Esophagus squamous epithelium (tissue), 5 donors: ENCODE results near the gene SMYD3. TPM values are rescaled to one million over a fixed set of nuclear protein-coding genes. Genes with fewer than 3 reads are reported as not detected.

Experiments used
- DNase-seq: peaks from one replicate; lab custom pipeline; 2025; lab: John Stamatoyannopoulos, UW
- H3K27ac ChIP-seq, 4 donors: fragments of 200-600 bp; sonication (generic); one replicate each; pipeline ENCODE4 v1.5.1; 2016 to 2019; ENCODE audit warnings: mild to moderate bottlenecking in 1 of 4
- H3K27me3 ChIP-seq, 4 donors: fragments of 200-600 bp; sonication (generic); 1 replicate in 3 of 4; 2 replicates in 1 of 4; pipeline versions ENCODE4 v1.5.1 to v1.6.0; 2017 to 2021; ENCODE audit warnings: antibody characterized with exemption in 1 of 4
- H3K36me3 ChIP-seq, 3 donors: fragments of 200-600 bp; sonication (generic); one replicate each; pipeline ENCODE4 v1.5.1; 2016 to 2019
- H3K4me1 ChIP-seq, 3 donors: fragments of 200-600 bp; sonication (generic); one replicate each; pipeline ENCODE4 v1.5.1; 2017 to 2019
- H3K4me3 ChIP-seq, 4 donors: fragments of 200-600 bp; sonication (generic); 1 replicate in 3 of 4; 2 replicates in 1 of 4; pipeline ENCODE4 v1.5.1; 2016 to 2019; ENCODE audit warnings: mild to moderate bottlenecking in 2 of 4, moderate library complexity in 1 of 4
- H3K9me3 ChIP-seq, 3 donors: fragments of 200-600 bp; sonication (generic); one replicate each; pipeline ENCODE4 v1.5.1; 2016 to 2019
- POLR2A ChIP-seq, 4 donors: fragments of 450-650 bp; IDR thresholded peaks; one replicate each; pipeline ENCODE4 v1.6.1; 2017; ENCODE audit warnings: antibody characterized with exemption in 4 of 4, mild to moderate bottlenecking in 4 of 4, moderate library complexity in 3 of 4
- WGBS, 2 donors: methylation state at CpG; one replicate each; pipeline ENCODE4 v1.1.5; 2018; 5-methylcytosine and 5-hydroxymethylcytosine counted together
- intact Hi-C: fragments of 100-400 bp; cut with DNase I; formaldehyde crosslinking; loops from one replicate; pipeline ENCODE4 v1.15.0; 2022
- total RNA-seq, 4 donors: library from RNA; depleted of rRNA; stranded (reverse); fragments of >200 nt; gene quantifications; one replicate each; pipeline ENCODE4 v1.1.0, GENCODE V29; 2016
- TF ChIP-seq, protein P1 (sequence below), 6 experiments: fragments of 450-650 bp in 4 of 6; fragments of 200-600 bp in 2 of 6; sonication (generic) in 2 of 6; IDR thresholded peaks; one replicate each; pipeline ENCODE4 v1.5.1; 2016 to 2019; ENCODE audit warnings: antibody characterized with exemption in 6 of 6, mild to moderate bottlenecking in 4 of 6, moderate library complexity in 4 of 6
- donor health status: DM: yes; HTN: yes; CAD: no.

Gene SMYD3
- total RNA-seq, 4 donors from 2014 or later = 8.4 to 15.8 (median 11.5) TPM

DNA sequence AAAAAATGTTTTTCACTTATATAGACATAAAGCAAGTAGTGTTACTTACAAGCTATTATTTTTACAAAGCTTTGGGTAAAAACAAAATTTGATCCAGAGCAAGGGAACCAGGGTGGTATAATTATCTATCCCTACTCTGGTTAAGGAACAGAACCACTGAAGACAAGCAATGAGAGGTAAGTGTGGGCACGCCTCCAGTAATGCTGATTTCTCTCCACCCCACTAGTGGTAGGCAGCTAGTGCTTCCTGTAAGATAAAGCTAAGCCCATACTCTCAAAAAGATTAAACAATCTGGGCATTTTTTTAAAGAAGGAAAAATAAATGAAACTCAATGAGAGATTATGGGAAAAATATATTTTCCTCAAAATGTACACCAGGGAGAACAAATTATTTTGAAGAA lies 36.9 kb upstream of the SMYD3 start:
- Histone ChIP-seq H3K4me3 (no peak overlapping the region), H3K9me3 (no peaks in the 10 kb centered on the region), H3K4me1 (no peaks in the 10 kb centered on the region), H3K27ac (no peak overlapping the region), H3K27me3 (no peaks in the 10 kb centered on the region), H3K36me3 (peaks cover 0 to 98% (median 16%) of the 10 kb centered on the region in 3 donors)
- no peak for TF ChIP-seq POLR2A (IDR thresholded peaks at IDR 0.05)
- TF ChIP-seq, protein P1, sequence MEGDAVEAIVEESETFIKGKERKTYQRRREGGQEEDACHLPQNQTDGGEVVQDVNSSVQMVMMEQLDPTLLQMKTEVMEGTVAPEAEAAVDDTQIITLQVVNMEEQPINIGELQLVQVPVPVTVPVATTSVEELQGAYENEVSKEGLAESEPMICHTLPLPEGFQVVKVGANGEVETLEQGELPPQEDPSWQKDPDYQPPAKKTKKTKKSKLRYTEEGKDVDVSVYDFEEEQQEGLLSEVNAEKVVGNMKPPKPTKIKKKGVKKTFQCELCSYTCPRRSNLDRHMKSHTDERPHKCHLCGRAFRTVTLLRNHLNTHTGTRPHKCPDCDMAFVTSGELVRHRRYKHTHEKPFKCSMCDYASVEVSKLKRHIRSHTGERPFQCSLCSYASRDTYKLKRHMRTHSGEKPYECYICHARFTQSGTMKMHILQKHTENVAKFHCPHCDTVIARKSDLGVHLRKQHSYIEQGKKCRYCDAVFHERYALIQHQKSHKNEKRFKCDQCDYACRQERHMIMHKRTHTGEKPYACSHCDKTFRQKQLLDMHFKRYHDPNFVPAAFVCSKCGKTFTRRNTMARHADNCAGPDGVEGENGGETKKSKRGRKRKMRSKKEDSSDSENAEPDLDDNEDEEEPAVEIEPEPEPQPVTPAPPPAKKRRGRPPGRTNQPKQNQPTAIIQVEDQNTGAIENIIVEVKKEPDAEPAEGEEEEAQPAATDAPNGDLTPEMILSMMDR (IDR thresholded peaks at IDR 0.05) = no peak
- intact Hi-C loops = no loop called here
- WGBS, 2 donors = 100% methylated on average over 1 of the region's 1 CpG
- no peak for DNase-seq

DNA sequence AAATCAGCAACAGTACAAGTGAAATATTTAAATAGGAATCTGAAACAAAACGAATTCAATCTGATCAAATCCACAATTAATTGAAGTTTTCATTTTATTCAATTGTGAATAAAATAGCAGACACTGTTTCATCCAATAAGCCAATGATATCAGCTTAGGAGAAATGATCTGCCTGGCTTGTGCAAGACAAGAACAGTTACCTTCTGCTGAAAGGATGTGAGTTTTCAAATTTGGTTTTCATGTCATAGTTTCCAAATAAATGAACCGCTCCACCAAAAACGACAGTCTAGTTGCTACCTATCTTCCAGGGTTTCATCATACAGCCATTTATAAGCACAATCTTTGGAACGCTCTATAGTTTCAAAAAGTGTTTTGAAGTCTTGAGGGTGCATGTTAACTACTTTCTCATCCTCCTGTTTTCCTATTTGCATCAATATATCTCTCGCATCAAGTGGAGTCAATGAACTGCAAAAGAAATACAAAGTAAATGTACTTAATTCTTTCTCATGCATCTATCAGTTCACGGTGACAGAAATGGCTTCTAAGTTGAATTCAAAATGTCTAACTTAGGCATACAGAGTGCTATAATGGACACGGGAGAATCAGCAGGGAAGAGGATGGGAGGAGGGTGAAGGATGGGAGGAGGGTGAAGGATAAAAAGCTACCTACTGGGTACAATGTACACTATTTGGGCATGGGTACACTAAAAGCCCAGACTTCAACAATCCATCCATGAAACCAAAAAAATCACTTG lies 33.8 kb upstream of the SMYD3 start:
- H3K36me3 ChIP-seq = peaks cover 0 to 75% (median 16%) of the 10 kb centered on the region in 3 donors
- no peak overlapping the region for H3K4me3 ChIP-seq
- H3K9me3 ChIP-seq = no peaks in the 10 kb centered on the region
- intact Hi-C loops = no loop called here
- no peaks in the 10 kb centered on the region for H3K27me3 ChIP-seq
- 85 to 88% methylated on average over 7 of the region's 7 CpGs for WGBS, 2 donors
- TF ChIP-seq POLR2A (IDR thresholded peaks at IDR 0.05) = no peak
- TF ChIP-seq, protein P1 (IDR thresholded peaks at IDR 0.05) = no peak
- H3K4me1 ChIP-seq = peaks cover 0 to 13% (median 0%) of the 10 kb centered on the region in 3 donors
- no peak overlapping the region for H3K27ac ChIP-seq
- no peak for DNase-seq

DNA sequence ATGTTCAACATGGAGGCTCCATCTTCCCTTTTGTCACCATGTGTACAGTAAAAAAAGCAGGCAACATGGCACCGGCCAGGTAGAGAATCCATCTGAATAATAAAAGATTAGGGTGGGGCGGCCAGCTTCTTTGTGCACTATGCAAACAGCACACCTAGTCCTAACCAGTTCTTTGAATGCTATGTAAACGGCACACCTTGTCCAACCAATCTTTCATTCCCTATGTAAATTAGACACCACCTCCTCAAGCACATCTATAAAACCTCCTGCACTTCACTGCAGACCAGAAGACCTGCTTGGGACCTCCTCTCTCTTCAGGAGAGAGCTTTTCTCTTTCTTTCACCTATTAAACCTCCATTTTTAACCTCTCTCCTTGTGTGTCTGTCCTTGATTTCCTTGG lies 30.8 kb upstream of the SMYD3 start:
- Histone ChIP-seq H3K9me3 (no peaks in the 10 kb centered on the region), H3K36me3 (peaks cover 0 to 45% (median 12%) of the 10 kb centered on the region in 3 donors), H3K27me3 (no peaks in the 10 kb centered on the region), H3K4me3 (no peak overlapping the region), H3K4me1 (peaks cover 0 to 13% (median 0%) of the 10 kb centered on the region in 3 donors), H3K27ac (peak overlapping the region in 3 of 4 donors; percentile 3 to 57 (median 22))
- intact Hi-C loops = no loop called here
- DNase-seq = no peak
- TF ChIP-seq POLR2A (IDR thresholded peaks at IDR 0.05) = no peak
- TF ChIP-seq, protein P1 (IDR thresholded peaks at IDR 0.05) = no peak
- WGBS, 2 donors = 44 to 69% methylated on average over 3 of the region's 3 CpGs

DNA sequence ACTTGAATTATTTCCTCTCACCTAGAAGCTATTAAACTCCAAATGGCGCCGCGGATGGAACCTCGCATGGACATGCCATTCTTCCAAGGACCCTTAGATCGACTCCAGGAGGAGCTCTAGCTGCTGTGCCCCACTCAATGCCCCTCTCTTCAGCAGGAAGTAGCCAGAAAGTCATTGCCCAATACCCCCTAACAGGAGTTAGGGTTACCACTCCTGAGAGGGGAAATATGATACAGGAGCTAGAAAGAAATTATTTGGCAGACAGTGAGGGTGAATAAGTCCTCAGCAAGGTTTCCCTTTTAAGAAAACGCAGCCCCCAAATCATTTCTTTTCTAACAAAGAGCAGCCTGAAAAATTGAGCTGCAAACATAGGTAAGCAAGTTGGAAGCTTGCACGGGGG lies 30.4 kb upstream of the SMYD3 start:
- Histone ChIP-seq H3K27ac (peak overlapping the region in 1 of 4 donors; percentile 34), H3K4me3 (no peak overlapping the region), H3K4me1 (peaks cover 0 to 13% (median 0%) of the 10 kb centered on the region in 3 donors), H3K9me3 (no peaks in the 10 kb centered on the region), H3K36me3 (peaks cover 0 to 41% (median 10%) of the 10 kb centered on the region in 3 donors), H3K27me3 (no peaks in the 10 kb centered on the region)
- WGBS, 2 donors = 67 to 74% methylated on average over 6 to 7 of the region's 7 CpGs
- TF ChIP-seq, protein P1 (IDR thresholded peaks at IDR 0.05) = no peak
- TF ChIP-seq POLR2A (IDR thresholded peaks at IDR 0.05) = no peak
- intact Hi-C loops = no loop called here
- no peak for DNase-seq

DNA sequence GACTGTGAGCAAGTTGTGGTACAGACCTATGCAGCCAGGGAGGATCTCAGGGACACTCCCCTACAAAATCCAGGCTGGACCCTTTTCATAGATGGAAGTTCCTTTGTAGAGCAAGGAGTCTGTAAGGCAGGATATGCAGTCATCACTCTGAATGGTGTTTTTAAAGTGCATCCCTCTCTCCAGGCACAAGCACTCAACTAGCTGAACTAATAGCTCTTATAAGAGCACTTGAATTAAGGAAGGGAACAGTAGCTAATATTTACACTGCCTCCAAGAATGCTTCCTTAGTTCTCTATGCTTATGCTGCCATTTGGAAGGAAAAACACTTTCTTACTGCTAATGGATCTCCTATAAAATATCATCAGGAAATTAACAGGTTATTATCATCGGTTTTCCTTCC lies 27.0 kb upstream of the SMYD3 start:
- Histone ChIP-seq H3K9me3 (peaks cover 0 to 11% (median 6%) of the 10 kb centered on the region in 3 donors), H3K4me3 (no peak overlapping the region), H3K4me1 (peaks cover 0 to 13% (median 0%) of the 10 kb centered on the region in 3 donors), H3K36me3 (peaks cover 0 to 7% (median 0%) of the 10 kb centered on the region in 3 donors), H3K27ac (no peak overlapping the region), H3K27me3 (no peaks in the 10 kb centered on the region)
- TF ChIP-seq, protein P1 (IDR thresholded peaks at IDR 0.05) = no peak
- TF ChIP-seq POLR2A (IDR thresholded peaks at IDR 0.05) = no peak
- intact Hi-C loops = no loop called here
- DNase-seq = no peak
- 78 to 100% methylated on average over 1 of the region's 1 CpG for WGBS, 2 donors
